Right renal pelvis (tissue), 4 donors: Measurements from ENCODE around the gene RPS8. TPM values are rescaled to one million over a fixed set of nuclear protein-coding genes. Genes with fewer than 3 reads are reported as not detected.
"Not testable (repeated sequence)": the region's sequence is repeated elsewhere in the genome, so short reads cannot be mapped to it uniquely, and the experiment has no call there.

Experiments
- DNase-seq, 4 donors: peaks; one replicate each; pipeline ENCODE4 v3.0.0-alpha.2; 2013; ENCODE audit warnings: low read depth in 4 of 4, low spot score in 3 of 4, missing footprints in 1 of 4
- polyA plus RNA-seq, 4 donors: library from polyadenylated mRNA; unstranded; fragments of 120-200 nt; gene quantifications; one replicate each; pipeline ENCODE4 v1.2.1, GENCODE V29; 2013; ENCODE audit not compliant: insufficient read length in 4 of 4

Gene RPS8
- polyA plus RNA-seq, 4 donors = 2,111 to 2,587 (median 2,263) TPM

DNA sequence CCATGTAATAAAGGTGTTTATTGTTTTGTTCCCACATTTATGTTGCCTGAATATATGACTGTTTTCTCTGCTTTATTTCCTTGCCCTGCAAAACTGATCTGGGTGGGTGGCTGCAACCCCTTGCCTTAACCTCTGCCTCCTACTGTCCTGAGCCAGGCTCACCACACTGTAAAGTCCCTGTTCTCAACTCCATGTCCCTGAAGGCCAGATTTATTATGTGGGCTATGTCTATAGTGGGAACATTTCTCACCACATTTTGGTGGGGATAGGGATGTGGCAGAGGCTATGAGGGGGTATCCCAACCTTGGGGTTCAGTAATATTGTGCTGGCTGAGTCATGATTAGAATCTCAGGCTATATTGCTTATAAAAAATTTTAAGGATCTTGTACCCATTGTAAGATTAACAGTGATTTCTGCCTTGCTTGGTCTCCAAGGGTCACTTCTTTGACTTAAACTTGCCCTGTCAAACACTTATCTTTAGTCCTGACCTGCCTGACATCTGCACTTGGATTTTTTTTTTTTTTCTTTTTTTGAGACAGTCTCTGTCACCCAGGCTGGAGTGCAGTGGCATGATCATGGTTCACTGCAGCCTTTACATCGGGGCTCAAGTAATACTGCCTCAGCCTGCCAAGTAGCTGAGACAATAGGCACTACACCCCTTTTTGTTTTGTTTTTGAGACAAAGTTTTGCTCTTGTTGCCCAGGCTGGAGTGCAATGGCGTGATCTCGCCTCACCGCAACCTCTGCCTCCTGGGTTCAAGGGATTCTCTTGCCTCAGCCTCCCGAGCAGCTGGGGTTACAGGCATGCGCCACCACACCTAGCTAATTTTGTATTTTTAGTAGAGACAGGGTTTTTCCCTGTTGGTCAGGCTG is 3.6 kb downstream of the RPS8 start:
- no peak for DNase-seq

DNA sequence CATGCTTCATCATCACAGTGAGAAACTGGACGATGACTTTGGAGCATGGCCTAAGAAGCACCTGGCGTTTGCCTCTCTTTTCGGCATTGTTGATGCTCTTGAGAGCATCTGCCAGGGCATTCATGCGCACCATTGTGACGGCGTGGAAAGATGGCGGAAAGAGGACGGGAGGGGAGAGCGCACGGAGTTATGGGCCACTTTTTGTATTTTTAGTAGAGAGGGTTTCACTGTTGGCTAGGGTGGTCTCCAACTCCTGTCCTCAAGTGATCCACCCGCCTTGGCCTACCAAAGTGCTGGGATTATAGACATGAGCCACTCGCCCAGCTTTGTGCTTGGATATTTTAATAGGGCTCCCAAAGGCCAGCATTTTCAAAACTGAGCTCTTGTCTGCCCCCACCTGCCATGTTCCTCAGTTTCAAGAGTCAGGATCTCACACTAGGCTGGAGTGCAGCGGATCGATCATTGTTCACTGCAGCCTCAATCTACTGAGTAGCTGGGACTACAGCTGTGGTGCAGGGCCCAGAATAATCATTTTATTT is 5.3 kb downstream of the RPS8 start:
- DNase-seq = no peak

DNA sequence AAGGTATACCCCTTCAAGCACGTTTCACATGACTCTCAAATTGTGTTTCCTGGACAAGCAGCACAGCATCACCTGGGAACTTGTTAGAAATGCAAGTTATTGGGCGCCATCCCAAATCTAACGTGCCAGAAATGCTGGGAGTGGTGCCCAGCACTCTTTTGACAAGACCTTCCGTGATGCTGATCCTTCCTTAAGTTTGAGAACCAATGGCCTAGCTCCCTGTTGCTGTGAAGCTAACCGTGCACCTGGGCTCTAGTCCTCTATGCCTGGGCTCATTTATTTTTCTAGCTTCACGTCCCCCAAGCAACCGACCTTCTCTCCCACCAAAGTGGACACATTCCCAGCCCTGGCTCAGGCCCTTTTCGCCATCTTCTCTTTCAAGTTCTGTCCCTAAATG is 8.4 kb downstream of the RPS8 start:
- DNase-seq = no peak

DNA sequence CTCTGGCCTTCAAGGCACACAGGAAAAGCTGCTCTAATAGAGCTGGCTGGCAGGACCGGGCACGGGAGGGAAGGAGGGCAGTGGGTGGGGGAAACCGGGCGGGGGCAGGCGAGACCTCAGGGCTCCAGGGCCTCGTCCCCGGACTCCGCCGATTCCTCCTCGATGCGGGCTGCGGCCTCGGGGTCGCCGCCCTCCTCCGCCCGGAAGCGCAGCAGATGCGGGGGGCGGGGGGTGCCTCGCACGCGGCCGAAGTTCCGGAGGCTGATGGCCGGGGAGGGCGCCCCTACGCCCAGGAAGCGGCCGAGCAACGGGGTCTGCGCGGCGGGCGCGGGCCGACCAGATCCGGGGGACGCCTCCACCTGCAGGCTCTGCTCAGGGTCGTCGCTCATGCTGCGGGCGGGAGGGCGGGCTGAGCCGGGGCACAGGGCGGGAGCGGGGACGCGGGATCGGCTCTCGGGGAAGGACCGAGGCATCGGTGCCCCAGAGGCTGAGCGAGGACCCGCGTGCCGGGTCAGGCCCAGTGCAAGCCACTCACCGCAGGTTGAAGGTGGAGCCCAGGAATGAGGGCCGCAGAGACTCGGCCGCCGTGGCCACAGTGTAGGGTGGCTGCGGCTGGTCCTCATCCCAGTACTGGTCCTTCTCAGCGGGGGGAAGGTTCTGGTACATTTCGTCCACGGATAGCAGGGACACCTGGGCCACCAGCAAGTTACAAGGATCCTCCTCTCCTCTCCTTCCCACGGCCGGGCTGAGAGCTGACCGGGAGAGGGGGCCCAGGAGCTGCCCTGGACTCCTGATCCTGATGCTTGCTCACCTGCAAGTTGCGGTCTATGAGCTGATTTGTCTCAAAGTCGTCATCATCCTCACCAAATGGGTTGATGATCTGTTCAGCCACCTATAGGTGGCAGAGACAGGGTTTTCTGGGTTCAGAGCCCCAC is 9.0 kb downstream of the RPS8 start:
- DNase-seq = no peak

DNA sequence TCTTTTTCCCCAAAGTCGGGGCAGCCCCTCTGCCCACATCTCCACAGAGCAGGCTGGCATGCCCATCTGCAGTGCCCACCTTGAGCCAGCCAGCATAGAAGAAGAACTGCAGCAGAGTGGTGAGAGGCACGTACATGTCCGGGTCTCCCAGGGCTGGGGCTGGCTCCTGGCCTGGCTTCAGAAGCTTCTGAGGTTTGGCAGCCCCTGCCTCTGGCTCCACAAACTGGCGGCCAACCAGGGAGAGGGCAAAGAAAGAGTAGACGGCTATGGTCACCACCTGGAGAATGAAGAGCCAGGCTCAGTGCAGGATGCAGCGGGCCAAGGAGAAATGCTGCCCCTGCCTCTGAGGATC is 9.7 kb downstream of the RPS8 start:
- DNase-seq = no peak

DNA sequence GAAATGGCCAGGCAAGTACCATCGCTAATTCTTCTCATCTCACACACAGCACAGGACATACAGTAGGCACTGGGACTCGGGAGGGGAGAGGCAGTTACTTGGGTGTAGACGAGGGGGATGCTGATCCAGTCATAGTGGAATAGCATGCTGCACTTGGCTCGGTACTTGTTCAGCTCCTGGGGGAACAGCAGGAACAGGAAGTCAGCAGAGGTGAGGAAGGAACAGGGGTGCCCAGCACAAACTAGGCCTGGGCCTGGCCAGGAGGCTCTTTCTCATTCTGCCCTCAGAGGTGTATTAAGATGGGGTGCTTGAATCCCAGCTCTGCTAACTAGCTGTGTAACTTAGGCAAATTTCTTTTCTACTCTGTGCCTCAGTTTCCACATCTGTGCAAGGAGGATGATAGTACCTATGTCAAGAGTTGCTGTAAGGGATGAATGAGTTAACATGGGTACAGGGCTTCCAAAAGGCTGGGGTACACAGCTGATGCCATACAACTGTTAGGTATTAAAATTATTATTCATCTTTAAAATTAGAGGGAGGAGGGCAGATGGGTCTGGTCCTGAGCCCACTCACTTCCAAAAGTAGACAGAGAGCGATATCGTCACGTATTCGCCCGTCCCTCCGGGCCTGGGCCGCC is 10.3 kb downstream of the RPS8 start:
- no peak for DNase-seq

DNA sequence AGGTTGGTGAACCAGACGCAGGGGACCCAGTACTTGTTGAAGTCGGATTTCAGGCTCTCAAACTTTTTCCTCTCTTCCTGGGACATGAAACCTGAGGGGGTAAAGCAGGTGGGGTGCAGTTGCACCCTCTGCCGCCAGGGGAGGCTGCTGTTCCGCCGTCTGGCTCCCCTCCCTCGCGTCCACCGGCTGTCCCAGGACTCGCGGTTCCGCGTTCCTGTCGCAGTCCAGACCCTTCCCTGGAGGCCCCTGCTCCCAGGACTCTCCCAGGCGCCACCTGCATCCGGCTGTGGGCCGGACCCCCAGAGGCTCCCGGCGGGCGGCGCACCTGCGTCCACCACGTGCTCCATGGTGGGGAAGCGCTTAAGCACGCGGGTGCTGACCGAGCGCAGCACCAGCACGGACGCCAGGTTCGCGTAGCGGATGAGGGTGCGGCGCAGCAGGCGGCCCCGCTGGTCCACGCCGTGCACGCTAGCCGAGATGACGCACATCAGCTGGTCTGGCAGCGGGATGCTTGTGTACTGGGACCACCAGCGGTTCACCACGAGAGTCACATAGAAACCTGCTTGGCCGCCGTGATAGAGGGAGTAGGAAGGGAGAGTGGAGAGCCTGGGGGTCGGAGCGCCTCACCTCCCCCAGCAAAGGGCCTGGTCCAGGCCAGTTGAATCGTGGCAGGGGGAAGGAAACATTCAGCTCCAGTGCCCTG is 10.9 kb downstream of the RPS8 start:
- no peak for DNase-seq

DNA sequence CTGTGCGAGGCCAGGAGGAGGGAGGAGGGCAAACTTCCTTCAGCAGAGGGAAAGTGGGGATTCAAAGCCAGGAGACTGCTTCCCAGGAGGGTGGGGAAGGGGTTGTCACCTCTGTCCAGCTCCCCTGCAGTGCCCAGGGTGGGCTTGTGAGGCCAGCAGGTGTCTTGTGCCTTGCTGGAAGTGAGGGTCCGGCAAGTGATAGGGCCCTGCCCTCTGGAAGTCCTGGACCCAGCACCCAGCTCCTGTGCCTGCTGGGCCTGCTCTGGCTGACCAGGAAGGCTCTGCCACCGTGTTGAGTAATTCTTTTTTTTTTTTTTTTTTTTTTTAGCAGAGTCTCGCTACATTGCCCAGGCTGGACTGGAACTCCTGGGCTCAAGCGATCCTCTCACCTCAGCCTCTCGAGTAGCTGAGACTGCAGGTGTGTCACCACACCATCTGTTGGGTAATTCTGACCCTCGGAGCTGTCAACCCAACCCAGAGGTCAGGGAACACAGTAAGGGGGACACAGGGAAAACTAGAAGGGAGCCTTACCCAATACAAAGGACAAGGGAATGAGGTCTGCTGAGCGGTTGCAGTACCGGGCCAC is 11.6 kb downstream of the RPS8 start:
- DNase-seq = no peak

DNA sequence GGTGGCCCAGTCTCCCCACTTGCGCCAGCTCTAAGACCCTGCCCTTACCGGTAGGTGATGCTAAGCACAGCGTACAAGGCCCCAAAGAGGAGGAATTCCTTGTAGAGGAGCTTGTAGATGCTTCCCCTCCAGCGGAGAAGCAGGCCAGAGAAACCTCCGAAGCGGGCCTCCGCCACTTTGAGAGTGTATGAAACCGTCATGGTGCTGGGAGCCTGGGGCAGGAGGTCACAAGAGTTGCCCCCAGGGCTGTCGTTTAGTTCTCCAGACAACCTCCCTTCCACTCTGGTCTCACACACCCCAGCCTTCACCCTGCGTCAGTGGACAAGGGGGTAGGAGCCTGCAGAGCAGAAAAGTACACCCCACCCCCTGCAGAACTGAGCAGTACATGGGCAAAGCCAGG is 12.2 kb downstream of the RPS8 start:
- DNase-seq = no peak

DNA sequence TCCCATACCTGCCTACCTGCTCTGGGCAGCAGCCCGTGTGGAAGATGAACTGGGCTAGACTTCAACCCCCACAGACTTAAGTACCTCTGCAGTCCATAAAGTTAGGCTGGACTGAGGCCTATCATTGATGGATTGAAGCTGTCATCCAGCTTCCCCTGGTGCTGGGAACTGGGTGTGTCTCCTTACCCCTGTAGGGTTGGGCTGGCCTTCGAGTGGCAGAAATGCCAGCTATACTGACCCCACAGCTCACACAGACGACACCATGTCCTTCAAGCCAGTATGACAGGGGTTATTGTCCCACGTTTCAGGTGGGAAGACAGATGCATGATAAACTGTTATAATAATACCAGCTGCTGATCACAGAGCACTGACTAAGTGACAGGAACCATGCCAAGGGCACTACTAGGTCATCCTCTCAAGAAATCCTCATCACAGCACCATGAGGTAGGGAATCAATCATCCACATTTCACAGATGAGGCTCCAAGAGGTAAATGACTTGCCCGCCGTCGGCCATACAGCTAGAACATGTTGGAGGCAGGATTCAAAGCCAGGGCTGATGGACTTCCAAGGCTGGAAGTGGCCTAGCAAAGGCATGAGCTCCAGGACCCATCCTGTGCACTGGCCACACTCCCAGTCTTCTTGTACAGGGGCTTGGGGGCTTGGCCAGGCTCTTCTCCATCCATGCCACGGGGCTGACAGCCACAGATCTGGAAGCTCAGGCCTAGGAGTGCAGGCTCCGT is 12.9 kb downstream of the RPS8 start, which contains the start of gene BEST4:
Gene BEST4 (minus strand): TSS at position 51 of the 741 bp plus-strand sequence. CDS start 465 bp downstream, outside the sequence.
- DNase-seq = no peak

DNA sequence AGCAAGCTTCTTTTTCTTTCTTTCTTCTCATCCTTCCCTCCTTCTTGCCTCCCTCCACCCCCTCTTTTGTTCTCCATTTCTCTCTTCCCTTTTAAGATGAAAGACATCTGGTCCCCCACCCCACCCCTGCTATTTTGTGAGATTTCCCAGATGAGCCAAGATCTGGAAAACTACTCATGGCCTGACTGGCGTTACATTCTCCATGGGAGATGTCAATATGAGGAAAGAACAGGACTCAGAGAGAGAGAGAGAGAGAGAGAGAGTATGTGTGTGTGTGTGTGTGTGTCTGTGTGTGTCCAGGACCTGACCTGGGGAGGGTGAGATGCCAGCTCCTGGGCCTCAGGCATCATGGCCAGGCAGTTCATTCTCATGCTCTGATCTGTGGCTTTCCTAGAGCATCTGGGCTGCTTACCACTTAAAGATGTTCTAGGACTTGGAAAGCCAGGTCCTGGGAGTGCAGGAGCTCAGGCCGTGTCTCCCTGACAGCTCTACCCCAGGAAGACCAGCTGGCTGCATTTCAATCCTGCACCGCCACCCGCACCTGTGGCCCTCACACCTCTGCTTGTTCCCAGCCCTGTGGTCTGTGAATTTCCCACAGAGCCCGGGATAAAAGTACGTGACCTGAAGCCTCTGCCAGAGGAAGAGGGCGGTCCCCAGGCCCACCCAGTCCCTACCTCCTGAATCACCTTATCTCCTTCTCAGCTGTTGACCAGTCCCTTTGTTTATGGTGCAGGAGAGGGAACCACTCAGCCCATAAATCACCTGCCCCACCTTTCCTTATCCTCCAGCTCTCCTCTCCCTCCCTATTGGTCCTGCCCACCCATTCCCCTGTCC is 15.8 kb downstream of the RPS8 start:
- no peak for DNase-seq

DNA sequence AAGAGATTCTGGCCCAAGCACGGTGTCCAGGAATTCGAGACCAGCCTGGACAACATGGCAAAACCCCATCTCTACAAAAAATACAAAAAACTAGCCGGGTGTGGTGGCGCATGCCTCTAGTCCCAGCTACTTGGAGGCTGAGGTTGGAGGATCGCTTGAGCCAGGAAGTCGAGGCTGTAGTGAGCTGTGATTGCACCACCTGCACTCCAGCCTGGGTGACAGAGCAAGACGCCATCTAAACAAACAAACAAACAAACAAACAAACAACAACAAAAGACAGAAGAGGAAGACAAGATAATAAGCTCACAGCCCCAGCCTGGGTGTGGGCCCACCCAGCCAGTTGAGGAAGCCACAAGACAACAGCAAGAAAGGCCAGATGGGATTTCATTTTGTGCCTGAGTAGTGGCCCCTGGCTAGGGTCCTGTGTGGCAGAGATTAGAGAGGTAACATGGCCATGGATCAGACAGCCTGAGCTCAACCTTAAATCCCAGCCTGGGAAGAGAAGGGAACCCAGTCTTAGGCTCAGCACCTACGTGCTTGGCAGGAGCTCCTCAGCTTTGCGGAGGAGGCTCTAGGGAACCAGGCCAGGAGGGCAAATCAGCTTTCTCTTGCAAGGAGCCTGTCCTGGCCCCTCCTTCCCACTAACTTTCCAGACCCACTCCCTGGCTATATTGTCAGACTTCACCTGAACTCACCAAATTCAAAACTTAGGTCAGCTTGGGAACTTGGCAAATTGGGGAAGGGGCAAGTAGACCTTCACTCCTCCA is 17.6 kb downstream of the RPS8 start:
- DNase-seq = no peak

DNA sequence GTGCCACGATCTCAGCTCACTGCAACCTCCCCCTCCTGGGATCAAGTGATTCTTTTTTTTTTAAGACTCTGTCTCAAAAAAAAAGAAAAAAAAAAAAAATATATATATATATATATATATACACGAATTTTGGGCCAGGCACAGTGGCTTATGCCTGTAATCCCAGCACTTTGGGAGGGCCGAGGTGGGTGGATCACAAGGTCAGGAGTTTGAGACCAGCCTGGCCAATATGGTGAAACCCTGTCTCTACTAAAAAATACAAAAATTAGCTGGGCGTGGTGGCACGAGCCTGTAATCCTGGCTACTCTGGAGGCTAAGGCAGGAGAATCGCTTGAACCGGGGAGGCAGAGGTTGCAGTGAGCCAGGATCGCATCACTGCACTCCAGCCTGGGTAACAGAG is 22.5 kb downstream of the RPS8 start:
- not testable (repeated sequence) for DNase-seq

DNA sequence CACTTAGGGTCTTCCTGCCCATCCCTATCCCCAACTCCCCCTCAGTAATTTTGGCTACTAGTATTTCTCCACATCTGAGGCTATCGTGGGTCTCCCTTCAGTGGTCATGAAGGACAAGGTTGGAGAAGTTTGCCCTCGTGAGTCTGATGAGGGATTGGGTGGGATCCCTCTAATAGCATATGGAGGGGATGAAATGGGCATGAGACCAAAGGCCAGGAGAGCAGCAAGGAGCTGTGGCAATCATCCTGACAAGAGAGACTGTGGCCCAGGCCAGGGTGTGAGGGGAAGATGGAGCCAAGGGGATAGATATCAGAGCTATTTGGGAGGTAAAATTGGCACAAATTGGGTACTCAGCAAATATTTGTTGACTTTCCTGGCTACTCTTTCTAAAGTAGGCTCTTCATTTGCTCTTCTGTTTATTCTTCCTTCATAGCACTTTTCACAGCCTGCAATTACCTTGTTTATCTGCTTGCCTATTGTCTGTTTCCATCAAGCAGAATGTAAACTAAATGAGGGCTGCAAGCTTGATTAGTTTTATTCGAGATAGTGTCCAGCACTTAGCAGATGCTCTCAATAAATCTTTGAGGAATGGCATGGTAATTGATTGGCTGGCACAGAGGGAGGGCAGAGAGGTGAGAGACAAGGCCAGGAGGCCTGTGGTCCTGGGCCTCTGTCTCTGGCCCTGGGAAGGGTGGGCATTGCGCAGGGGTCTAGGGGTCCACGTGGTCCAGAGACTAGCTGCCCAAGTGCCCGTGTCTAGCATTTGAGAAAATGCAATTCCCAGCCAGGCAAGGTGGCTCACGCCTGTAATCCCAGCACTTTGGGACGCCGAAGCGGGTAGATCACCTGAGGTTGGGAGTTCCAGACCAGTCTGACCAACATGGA is 23.4 kb downstream of the RPS8 start:
- DNase-seq = no peak

DNA sequence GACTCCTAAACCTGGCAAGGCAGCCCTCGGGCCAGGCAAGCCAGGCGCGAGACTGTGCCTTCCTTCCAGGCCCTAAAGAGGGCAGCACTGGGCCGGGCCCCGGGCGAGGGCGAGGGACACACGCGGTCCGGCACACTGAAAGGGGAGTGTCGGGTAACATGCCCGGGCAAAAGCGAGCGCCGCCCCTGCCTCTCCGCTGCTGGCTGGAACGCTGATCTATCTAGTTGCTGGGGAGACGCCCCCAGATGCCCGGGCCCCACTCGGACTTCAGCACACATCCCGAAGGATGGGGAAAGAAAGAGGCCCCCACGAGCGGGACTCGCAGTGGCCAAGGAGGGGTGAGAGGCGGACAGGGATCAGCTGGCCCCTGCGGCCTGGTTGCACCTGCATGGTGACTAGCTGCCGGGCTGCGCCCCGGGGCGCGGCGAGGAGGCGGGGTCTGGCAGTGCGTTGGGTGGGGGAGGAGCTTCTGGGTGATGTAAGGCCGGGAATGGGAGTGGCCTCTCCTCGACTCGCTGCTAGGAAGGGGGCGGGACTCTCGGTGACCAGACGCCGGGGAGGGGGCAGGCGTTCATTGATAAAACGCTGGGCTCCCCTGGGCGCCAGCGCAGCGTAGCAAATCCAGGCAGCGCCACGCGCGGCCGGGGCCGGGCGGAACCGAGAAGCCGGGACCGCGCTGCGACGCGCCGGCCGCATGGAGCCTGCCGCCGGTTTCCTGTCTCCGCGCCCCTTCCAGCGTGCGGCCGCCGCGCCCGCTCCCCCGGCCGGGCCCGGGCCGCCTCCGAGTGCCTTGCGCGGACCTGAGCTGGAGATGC is 24.6 kb downstream of the RPS8 start, which contains the start of gene PLK3:
Gene PLK3 (plus strand): TSS at position 608 of the 815 bp plus-strand sequence. CDS start 87 bp downstream, at position 695.
- peak; percentile 94 to 97 (median 95) for DNase-seq
